ENCODE measurements around the gene IRGC. TPM values are rescaled to one million over a fixed set of nuclear protein-coding genes. Genes with fewer than 3 reads are reported as not detected.

IRGC gene
- total RNA-seq, 1 donor from 2014 or later: not detected

DNA sequence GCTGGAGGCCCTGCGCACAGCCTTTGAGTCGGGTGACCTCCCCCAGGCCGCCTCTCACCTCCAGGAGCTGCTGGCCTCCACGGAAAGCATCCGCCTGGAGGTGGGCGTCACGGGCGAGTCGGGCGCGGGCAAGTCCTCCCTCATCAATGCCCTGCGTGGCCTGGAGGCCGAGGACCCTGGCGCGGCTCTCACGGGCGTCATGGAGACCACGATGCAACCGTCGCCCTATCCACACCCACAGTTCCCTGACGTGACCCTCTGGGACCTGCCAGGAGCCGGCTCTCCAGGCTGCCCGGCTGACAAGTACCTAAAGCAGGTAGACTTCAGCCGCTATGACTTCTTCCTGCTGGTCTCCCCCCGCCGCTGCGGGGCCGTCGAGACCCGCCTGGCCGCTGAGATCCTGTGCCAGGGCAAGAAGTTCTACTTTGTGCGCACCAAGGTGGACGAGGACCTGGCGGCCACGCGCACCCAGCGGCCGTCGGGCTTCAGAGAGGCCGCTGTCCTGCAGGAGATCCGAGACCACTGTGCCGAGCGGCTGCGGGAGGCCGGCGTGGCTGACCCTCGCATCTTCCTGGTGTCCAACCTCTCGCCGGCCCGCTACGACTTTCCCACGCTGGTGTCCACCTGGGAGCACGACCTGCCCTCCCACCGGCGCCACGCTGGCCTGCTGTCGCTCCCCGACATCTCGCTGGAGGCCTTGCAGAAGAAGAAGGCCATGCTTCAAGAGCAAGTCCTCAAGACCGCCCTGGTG is 2.9 kb downstream of the IRGC start:
- no peak for TF ChIP-seq POLR2A (IDR thresholded peaks at IDR 0.05)
- TF ChIP-seq POLR2AphosphoS5 (IDR thresholded peaks at IDR 0.05; ENCODE audit: insufficient read depth in 1 of 2, low read depth in 1 of 2): no peak
- TF ChIP-seq, protein P1, sequence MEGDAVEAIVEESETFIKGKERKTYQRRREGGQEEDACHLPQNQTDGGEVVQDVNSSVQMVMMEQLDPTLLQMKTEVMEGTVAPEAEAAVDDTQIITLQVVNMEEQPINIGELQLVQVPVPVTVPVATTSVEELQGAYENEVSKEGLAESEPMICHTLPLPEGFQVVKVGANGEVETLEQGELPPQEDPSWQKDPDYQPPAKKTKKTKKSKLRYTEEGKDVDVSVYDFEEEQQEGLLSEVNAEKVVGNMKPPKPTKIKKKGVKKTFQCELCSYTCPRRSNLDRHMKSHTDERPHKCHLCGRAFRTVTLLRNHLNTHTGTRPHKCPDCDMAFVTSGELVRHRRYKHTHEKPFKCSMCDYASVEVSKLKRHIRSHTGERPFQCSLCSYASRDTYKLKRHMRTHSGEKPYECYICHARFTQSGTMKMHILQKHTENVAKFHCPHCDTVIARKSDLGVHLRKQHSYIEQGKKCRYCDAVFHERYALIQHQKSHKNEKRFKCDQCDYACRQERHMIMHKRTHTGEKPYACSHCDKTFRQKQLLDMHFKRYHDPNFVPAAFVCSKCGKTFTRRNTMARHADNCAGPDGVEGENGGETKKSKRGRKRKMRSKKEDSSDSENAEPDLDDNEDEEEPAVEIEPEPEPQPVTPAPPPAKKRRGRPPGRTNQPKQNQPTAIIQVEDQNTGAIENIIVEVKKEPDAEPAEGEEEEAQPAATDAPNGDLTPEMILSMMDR (IDR thresholded peaks at IDR 0.05): no peak
- Histone ChIP-seq H3K4me3 (no peak overlapping the region), H3K4me1 (no peaks in the 10 kb centered on the region), H3K9me3 (no peaks in the 10 kb centered on the region), H3K27me3 (no peaks in the 10 kb centered on the region), H3K36me3 (no peaks in the 10 kb centered on the region), H3K27ac (no peak overlapping the region)
- intact Hi-C loops (cut with DNase I): no loop called here
- no peak for DNase-seq (ENCODE audit: extremely low spot score in 2 of 2)

DNA sequence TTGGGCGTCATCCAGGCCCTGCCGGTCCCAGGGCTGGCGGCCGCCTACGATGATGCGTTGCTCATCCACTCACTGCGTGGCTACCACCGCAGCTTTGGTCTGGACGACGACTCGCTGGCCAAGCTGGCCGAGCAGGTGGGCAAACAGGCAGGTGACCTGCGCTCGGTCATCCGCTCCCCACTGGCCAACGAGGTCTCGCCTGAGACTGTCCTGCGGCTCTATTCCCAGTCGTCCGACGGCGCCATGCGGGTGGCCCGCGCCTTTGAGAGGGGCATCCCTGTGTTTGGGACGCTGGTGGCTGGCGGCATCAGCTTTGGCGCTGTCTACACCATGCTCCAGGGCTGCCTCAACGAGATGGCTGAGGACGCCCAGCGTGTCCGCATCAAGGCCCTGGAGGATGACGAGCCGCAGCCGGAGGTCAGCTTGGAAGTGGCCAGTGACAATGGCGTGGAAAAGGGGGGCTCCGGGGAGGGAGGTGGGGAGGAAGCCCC is 3.5 kb downstream of the IRGC start:
- H3K36me3 ChIP-seq: no peaks in the 10 kb centered on the region
- H3K9me3 ChIP-seq: no peaks in the 10 kb centered on the region
- H3K27me3 ChIP-seq: no peaks in the 10 kb centered on the region
- TF ChIP-seq, protein P1 (IDR thresholded peaks at IDR 0.05): no peak
- no peak for TF ChIP-seq POLR2A (IDR thresholded peaks at IDR 0.05)
- no peak for TF ChIP-seq POLR2AphosphoS5 (IDR thresholded peaks at IDR 0.05; ENCODE audit: insufficient read depth in 1 of 2, low read depth in 1 of 2)
- intact Hi-C loops (cut with DNase I): no loop called here
- no peaks in the 10 kb centered on the region for H3K4me1 ChIP-seq
- no peak for DNase-seq (ENCODE audit: extremely low spot score in 2 of 2)
- no peak overlapping the region for H3K4me3 ChIP-seq
- H3K27ac ChIP-seq: no peak overlapping the region

DNA sequence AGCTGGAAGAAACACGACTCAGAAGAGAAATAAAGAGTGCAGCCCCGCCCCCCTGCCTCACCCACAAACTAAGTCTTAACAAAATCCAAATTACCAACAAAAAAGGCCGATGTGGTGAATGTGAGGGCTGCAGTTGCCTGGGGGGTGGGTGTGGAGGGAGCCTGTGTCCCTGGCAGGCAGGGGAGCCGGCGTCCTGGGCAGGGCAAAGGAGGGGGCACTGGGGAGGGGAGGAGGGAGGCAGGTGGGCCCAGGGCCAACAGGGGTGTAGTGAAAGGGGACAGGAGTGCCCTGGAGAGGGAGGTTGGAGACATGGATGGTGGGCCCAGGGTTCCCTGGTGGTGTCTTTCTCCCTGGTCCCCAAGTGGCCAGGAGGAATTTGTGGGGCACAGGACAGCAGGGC is 4.0 kb downstream of the IRGC start:
- Histone ChIP-seq H3K9me3 (no peaks in the 10 kb centered on the region), H3K27ac (no peak overlapping the region), H3K27me3 (no peaks in the 10 kb centered on the region), H3K4me3 (no peak overlapping the region), H3K4me1 (no peaks in the 10 kb centered on the region), H3K36me3 (no peaks in the 10 kb centered on the region)
- intact Hi-C loops (cut with DNase I): no loop called here
- TF ChIP-seq, protein P1 (IDR thresholded peaks at IDR 0.05): no peak
- TF ChIP-seq POLR2A (IDR thresholded peaks at IDR 0.05) (no peak), POLR2AphosphoS5 (IDR thresholded peaks at IDR 0.05; ENCODE audit: insufficient read depth in 1 of 2, low read depth in 1 of 2) (no peak)
- no peak for DNase-seq (ENCODE audit: extremely low spot score in 2 of 2)

DNA sequence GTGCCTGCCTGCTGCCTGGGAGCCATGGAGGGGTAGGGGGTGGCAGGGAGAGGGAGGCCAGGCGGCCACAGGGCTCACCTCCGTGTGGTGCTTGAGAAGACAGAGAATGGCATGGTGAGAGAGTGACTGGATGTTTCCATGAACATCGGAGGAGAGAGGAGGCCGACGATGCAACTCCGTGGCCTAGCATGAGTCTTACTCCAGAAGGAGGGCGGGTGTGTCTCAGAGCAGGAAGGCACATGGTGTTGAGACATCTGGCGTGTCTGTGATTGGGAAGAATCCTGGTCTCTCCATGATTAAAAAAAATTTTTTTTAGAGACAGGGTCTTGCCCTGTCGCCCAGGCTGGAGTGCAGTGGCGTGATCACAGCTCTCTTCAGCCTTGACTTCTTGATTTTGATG is 5.1 kb downstream of the IRGC start:
- H3K9me3 ChIP-seq: no peaks in the 10 kb centered on the region
- H3K4me3 ChIP-seq: no peak overlapping the region
- H3K27me3 ChIP-seq: no peaks in the 10 kb centered on the region
- intact Hi-C loops (cut with DNase I): no loop called here
- TF ChIP-seq POLR2AphosphoS5 (IDR thresholded peaks at IDR 0.05; ENCODE audit: insufficient read depth in 1 of 2, low read depth in 1 of 2) (no peak), POLR2A (IDR thresholded peaks at IDR 0.05) (no peak)
- TF ChIP-seq, protein P1 (IDR thresholded peaks at IDR 0.05): no peak
- H3K4me1 ChIP-seq: no peaks in the 10 kb centered on the region
- no peak overlapping the region for H3K27ac ChIP-seq
- DNase-seq (ENCODE audit: extremely low spot score in 2 of 2): no peak
- H3K36me3 ChIP-seq: no peaks in the 10 kb centered on the region

DNA sequence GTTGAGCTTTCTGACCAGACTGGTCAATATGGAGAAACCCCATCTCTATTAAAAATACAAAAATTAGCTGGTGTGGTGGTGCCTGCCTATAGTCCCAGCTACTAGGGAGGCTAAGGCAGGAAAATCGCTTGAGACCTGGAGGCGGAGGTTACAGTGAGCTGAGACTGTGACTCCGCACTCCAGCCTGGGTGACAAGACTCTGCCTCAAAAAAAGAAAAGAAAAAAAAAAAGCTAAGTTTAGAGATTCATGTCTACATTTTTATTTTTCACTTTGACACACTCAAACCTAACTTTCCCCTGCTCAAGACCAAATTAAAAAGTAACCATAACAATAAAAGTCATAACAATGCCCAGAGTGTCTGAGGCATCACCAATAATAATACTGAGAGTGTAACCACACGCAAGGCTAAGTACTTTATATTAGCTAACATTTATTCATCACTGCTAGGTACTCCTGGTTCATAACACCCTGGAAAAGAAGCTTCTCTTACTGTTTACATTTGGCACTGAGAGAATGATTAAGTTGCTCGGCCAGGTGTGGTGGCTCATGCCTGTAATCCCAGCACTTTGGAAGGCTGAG is 5.7 kb downstream of the IRGC start:
- Histone ChIP-seq H3K36me3 (no peaks in the 10 kb centered on the region), H3K4me1 (no peaks in the 10 kb centered on the region), H3K9me3 (no peaks in the 10 kb centered on the region), H3K27me3 (no peaks in the 10 kb centered on the region), H3K27ac (no peak overlapping the region), H3K4me3 (no peak overlapping the region)
- TF ChIP-seq POLR2A (IDR thresholded peaks at IDR 0.05) (no peak), POLR2AphosphoS5 (IDR thresholded peaks at IDR 0.05; ENCODE audit: insufficient read depth in 1 of 2, low read depth in 1 of 2) (no peak)
- TF ChIP-seq, protein P1 (IDR thresholded peaks at IDR 0.05): no peak
- no peak for DNase-seq (ENCODE audit: extremely low spot score in 2 of 2)
- intact Hi-C loops (cut with DNase I): no loop called here
